H1 (cell line): ENCODE measurements around the gene RERE. TPM values are rescaled to one million over a fixed set of nuclear protein-coding genes. Genes with fewer than 3 reads are reported as not detected.
A peak's percentile ranks its signal among the peaks of the same experiment; 100 is the strongest.

ENCODE experiments used
- CTCF ChIA-PET: fragments of 300-600 bp; sonication (Branson Sonifier 250); formaldehyde crosslinking; loops from one replicate; lab custom pipeline; 2021; ENCODE audit not compliant: partially characterized antibody; lab: Charles Lee
- POLR2A ChIA-PET: fragments of 300-600 bp; sonication (Branson Sonifier 250); formaldehyde crosslinking; loops from one replicate; lab custom pipeline; 2021; ENCODE audit warnings: inconsistent platforms; ENCODE audit not compliant: partially characterized antibody; lab: Charles Lee
- DNase-seq, 2 experiments: peaks; one replicate each; pipeline versions ENCODE4 v3.0.0 to v3.0.0-alpha.2; 2010 to 2022; ENCODE audit warnings: low spot score in 2 of 2, low read depth in 1 of 2, mixed read lengths in 1 of 2
- FAIRE-seq: peaks from 2 replicates; lab custom pipeline; 2011; peaks lifted over from hg19 to GRCh38; lab: Jason Lieb, UNC
- H2AFZ ChIP-seq: 2 replicates; pipeline ENCODE4 v1.8.1; 2012; ENCODE audit warnings: low read length, inconsistent platforms
- H2AK5ac ChIP-seq: 2 replicates; pipeline ENCODE4 v1.6.1; 2013; ENCODE audit warnings: low read depth, low read length
- H2BK120ac ChIP-seq: replicated peaks from 2 replicates; pipeline ENCODE3; 2013; ENCODE audit warnings: low read depth, low read length, inconsistent platforms
- H2BK12ac ChIP-seq: 2 replicates; pipeline ENCODE4 v1.6.1; 2013; ENCODE audit warnings: low read depth, low read length
- H2BK15ac ChIP-seq: 2 replicates; pipeline ENCODE4 v1.6.1; 2013; ENCODE audit warnings: low read length
- H2BK20ac ChIP-seq: 2 replicates; pipeline ENCODE4 v1.6.1; 2013; ENCODE audit warnings: low read length
- H2BK5ac ChIP-seq: 2 replicates; pipeline ENCODE4 v1.6.1; 2013; ENCODE audit warnings: low read depth, low read length
- H3K14ac ChIP-seq: 2 replicates; pipeline ENCODE4 v1.6.1; 2013; ENCODE audit warnings: inconsistent platforms; ENCODE audit not compliant: insufficient read length
- H3K18ac ChIP-seq: 2 replicates; pipeline ENCODE4 v1.6.1; 2013; ENCODE audit warnings: low read length; ENCODE audit errors: extremely low read depth
- H3K23ac ChIP-seq: 2 replicates; pipeline ENCODE4 v1.6.1; 2013; ENCODE audit warnings: inconsistent platforms; ENCODE audit not compliant: insufficient read length
- H3K23me2 ChIP-seq: 2 replicates; pipeline ENCODE4 v1.6.1; 2013; ENCODE audit warnings: low read depth, low read length
- H3K27ac ChIP-seq: 2 replicates; pipeline ENCODE4 v1.6.1; 2011; ENCODE audit warnings: low read depth, low read length, inconsistent platforms
- H3K27me3 ChIP-seq, 4 experiments: replicated peaks in 1 of 4; 1 replicate in 1 of 4; 2 replicates in 3 of 4; pipeline versions ENCODE4 v1.6.1 to v1.8.1; 2011 to 2013; ENCODE audit warnings: low read length in 3 of 4, mild to moderate bottlenecking in 3 of 4, inconsistent platforms in 2 of 4, mixed read lengths in 2 of 4, moderate library complexity in 1 of 4; ENCODE audit not compliant: control insufficient read depth in 3 of 4, insufficient read depth in 3 of 4; ENCODE audit errors: extremely low read depth in 1 of 4
- H3K36me3 ChIP-seq, 4 experiments: 2 replicates each; pipeline versions ENCODE4 v1.6.1 to v1.8.1; 2011 to 2013; ENCODE audit warnings: mild to moderate bottlenecking in 4 of 4, low read length in 3 of 4, moderate library complexity in 2 of 4, control low read depth in 1 of 4, inconsistent platforms in 1 of 4; ENCODE audit not compliant: insufficient read depth in 4 of 4, control insufficient read depth in 2 of 4
- H3K4ac ChIP-seq: replicated peaks from 2 replicates; pipeline ENCODE3; 2013; ENCODE audit warnings: low read length, low read depth, mixed read lengths, inconsistent platforms; ENCODE audit not compliant: insufficient read length
- H3K4me1 ChIP-seq, 4 experiments: replicated peaks in 1 of 4; 1 replicate in 1 of 4; 2 replicates in 3 of 4; pipeline versions ENCODE4 v1.6.1 to v1.8.1; 2011 to 2013; ENCODE audit warnings: low read length in 3 of 4, inconsistent platforms in 2 of 4, mixed read lengths in 1 of 4; ENCODE audit not compliant: insufficient read depth in 4 of 4, control insufficient read depth in 3 of 4
- H3K4me2 ChIP-seq, 2 experiments: 2 replicates each; pipeline versions ENCODE4 v1.6.1 to v1.8.1; 2011 to 2013; ENCODE audit warnings: low read depth in 2 of 2, low read length in 2 of 2, control low read depth in 1 of 2, inconsistent platforms in 1 of 2, mild to moderate bottlenecking in 1 of 2; ENCODE audit not compliant: insufficient read depth in 1 of 2
- H3K4me3 ChIP-seq, 4 experiments: fragments of 200-600, 300-600 bp in 1 of 4; sonication (generic), shearing (Covaris generic), sonication (Bioruptor Twin) in 1 of 4; 2 replicates each; pipeline versions ENCODE4 v1.5.1 to v1.8.1; 2011 to 2016; ENCODE audit warnings: low read length in 4 of 4, low read depth in 3 of 4, control low read depth in 2 of 4, inconsistent platforms in 2 of 4, mild to moderate bottlenecking in 2 of 4, mixed read lengths in 1 of 4, moderate library complexity in 1 of 4; ENCODE audit not compliant: insufficient read depth in 2 of 4; ENCODE audit errors: extremely low read depth in 1 of 4
- H3K56ac ChIP-seq: replicated peaks from 2 replicates; pipeline ENCODE3; 2013; ENCODE audit warnings: low read depth, mild to moderate bottlenecking, mixed read lengths, low read length, inconsistent platforms; ENCODE audit not compliant: insufficient read length
- H3K79me1 ChIP-seq: 2 replicates; pipeline ENCODE4 v1.6.1; 2013; ENCODE audit warnings: low read depth, low read length, control low read depth
- H3K79me2 ChIP-seq, 2 experiments: 2 replicates each; pipeline versions ENCODE4 v1.6.1 to v1.8.1; 2012 to 2013; ENCODE audit warnings: low read length in 2 of 2, mild to moderate bottlenecking in 2 of 2, inconsistent platforms in 1 of 2; ENCODE audit not compliant: insufficient read depth in 2 of 2, control insufficient read depth in 1 of 2
- H3K9ac ChIP-seq, 4 experiments: replicated peaks in 1 of 4; 1 replicate in 1 of 4; 2 replicates in 3 of 4; pipeline versions ENCODE4 v1.6.1 to v1.8.1; 2011 to 2013; ENCODE audit warnings: low read depth in 3 of 4, low read length in 3 of 4, control low read depth in 2 of 4, mild to moderate bottlenecking in 2 of 4, moderate library complexity in 2 of 4, inconsistent platforms in 1 of 4; ENCODE audit errors: extremely low read depth in 1 of 4
- H3K9me3 ChIP-seq, 2 experiments: 2 replicates each; pipeline versions ENCODE4 v1.6.1 to v1.8.1; 2012 to 2013; ENCODE audit warnings: mild to moderate bottlenecking in 2 of 2, moderate library complexity in 2 of 2, control low read depth in 1 of 2, inconsistent platforms in 1 of 2, low read depth in 1 of 2, low read length in 1 of 2, mixed read lengths in 1 of 2; ENCODE audit not compliant: insufficient read depth in 2 of 2
- H4K20me1 ChIP-seq, 2 experiments: replicated peaks in 1 of 2; 2 replicates each; pipeline versions ENCODE3 to v1.8.1; 2011 to 2013; ENCODE audit warnings: inconsistent platforms in 2 of 2, low read length in 2 of 2, mild to moderate bottlenecking in 1 of 2; ENCODE audit not compliant: insufficient read depth in 2 of 2, control insufficient read depth in 1 of 2
- H4K5ac ChIP-seq: 2 replicates; pipeline ENCODE4 v1.6.1; 2013; ENCODE audit warnings: low read length, low read depth, mixed read lengths, inconsistent platforms; ENCODE audit not compliant: insufficient read length
- H4K8ac ChIP-seq: 2 replicates; pipeline ENCODE4 v1.8.0; 2013; ENCODE audit warnings: mild to moderate bottlenecking, moderate library complexity, low read length, inconsistent platforms; ENCODE audit not compliant: insufficient read depth; ENCODE audit errors: extremely low read depth
- H4K91ac ChIP-seq: replicated peaks from 2 replicates; pipeline ENCODE3; 2013; ENCODE audit warnings: low read length, mixed read lengths, inconsistent platforms; ENCODE audit not compliant: insufficient read length
- CEBPB ChIP-seq: IDR thresholded peaks from 2 replicates; pipeline ENCODE4 v1.6.1; 2012; ENCODE audit warnings: low read depth, low read length
- MAFK ChIP-seq: IDR thresholded peaks from 2 replicates; pipeline ENCODE4 v1.6.1; 2012; ENCODE audit warnings: low read depth, mild to moderate bottlenecking, improper control_type of control experiment, low read length
- RAD21 ChIP-seq, 2 experiments: IDR thresholded peaks in 1 of 2; conservative IDR thresholded peaks in 1 of 2; 2 replicates each; pipeline ENCODE4 v1.6.1; 2011; ENCODE audit warnings: low read depth in 2 of 2, low read length in 2 of 2, improper control_type of control experiment in 1 of 2, inconsistent platforms in 1 of 2, mild to moderate bottlenecking in 1 of 2, moderate library complexity in 1 of 2
- SIX5 ChIP-seq: IDR thresholded peaks from 2 replicates; pipeline ENCODE4 v1.6.1; 2011; ENCODE audit warnings: mild to moderate bottlenecking, low read depth, low read length
- YY1 ChIP-seq: IDR thresholded peaks from 2 replicates; pipeline ENCODE4 v1.6.1; 2011; ENCODE audit warnings: low read depth, mild to moderate bottlenecking, low read length
- WGBS, 2 experiments: shearing (Covaris generic) in 1 of 2; methylation state at CpG; one replicate each; pipeline versions ENCODE4 v1.1.6 to v1.1.7; 2013 to 2015; ENCODE audit warnings: low lambda C conversion rate in 2 of 2, mixed read lengths in 2 of 2, inconsistent platforms in 1 of 2, low coverage in 1 of 2, missing lambda C conversion rate in 1 of 2; ENCODE audit not compliant: insufficient replicate concordance in 2 of 2, insufficient coverage in 1 of 2, insufficient read length in 1 of 2; ENCODE audit errors: extremely low coverage in 1 of 2, missing lambda C conversion rate in 1 of 2; 5-methylcytosine and 5-hydroxymethylcytosine counted together
- polyA plus RNA-seq, 7 experiments: library from polyadenylated mRNA; depleted of rRNA in 3 of 7; stranded (reverse) in 5 of 7; unstranded in 2 of 7; fragments of >200 nt in 5 of 7; fragments of 200-250 nt in 2 of 7; gene quantifications; 1 replicate in 5 of 7; 2 replicates in 1 of 7; 4 replicates in 1 of 7; pipeline versions ENCODE4 v1.2.1 to v1.2.3, GENCODE V29; 2011 to 2013; ENCODE audit warnings: missing spikeins in 2 of 7, mixed read lengths in 2 of 7
- total RNA-seq: library from RNA; stranded (reverse); fragmentation: NEBNext Ultra II Directional; extraction: Animal tissue kit (Norgen Biotek cat#: 25700); gene quantifications from 2 replicates; pipeline ENCODE4 v1.2.1, GENCODE V29; 2021

RERE gene
- total and polyA plus RNA-seq, 2 of the 8 experiments (the other 6 are each of a cell fraction or from before 2014, with no cell fraction given): 15.3 to 142 TPM

- H2AK5ac ChIP-seq: no peak overlapping the region
- no peak for DNase-seq
- no peak overlapping the region for H3K14ac ChIP-seq
- peaks cover 0 to 4% (median 2%) of the 10 kb centered on the region in 4 experiments; a peak in 3 of 7 replicates for H3K4me1 ChIP-seq
- H3K4ac ChIP-seq: no peak overlapping the region
- no peaks in the 10 kb centered on the region for H3K23me2 ChIP-seq
- H4K5ac ChIP-seq: no peak overlapping the region
- no peak overlapping the region for H2BK20ac ChIP-seq
- no peak overlapping the region for H2AFZ ChIP-seq
- no peak overlapping the region for H2BK12ac ChIP-seq
- no peak overlapping the region for H3K27ac ChIP-seq
- WGBS, 2 experiments: 90% methylated on average over 2 of the region's 2 CpGs; no CpG with 5 or more reads in 1 of the 2 experiments
- no peak overlapping the region for H3K9ac ChIP-seq
- H3K4me2 ChIP-seq: no peak overlapping the region
- no peak overlapping the region for H2BK15ac ChIP-seq
- FAIRE-seq: no peak
- no peaks in the 10 kb centered on the region for H3K79me1 ChIP-seq
- peaks cover 0 to 60% of the 10 kb centered on the region in 2 experiments; a peak in 2 of 4 replicates for H3K79me2 ChIP-seq
- no peaks in the 10 kb centered on the region for H3K27me3 ChIP-seq
- H4K91ac ChIP-seq: no peak overlapping the region
- H4K20me1 ChIP-seq: no peaks in the 10 kb centered on the region
- no peak overlapping the region for H3K23ac ChIP-seq
- H3K18ac ChIP-seq: no peak overlapping the region
- H3K56ac ChIP-seq: no peak overlapping the region
- H2BK120ac ChIP-seq: no peak overlapping the region
- peaks cover 0 to 4% (median 0%) of the 10 kb centered on the region in 4 experiments; a peak in 2 of 8 replicates for H3K36me3 ChIP-seq
- ChIA-PET POLR2A (interaction anchor here (0.9 kb wide), 1 partner anchor 11 kb away, joined by 4 read pairs; no protein-coding TSS in a partner anchor), CTCF (interaction anchor here (0.5 to 1.5 kb wide), 4 partner anchors 13 to 172 kb away, joined by 3 to 4 read pairs (median 4); no protein-coding TSS in a partner anchor)
- H3K9me3 ChIP-seq: peaks cover 10 to 11% of the 10 kb centered on the region in 2 experiments
- H2BK5ac ChIP-seq: no peak overlapping the region
- H4K8ac ChIP-seq: no peak overlapping the region
- H3K4me3 ChIP-seq: no peak overlapping the region
- 0 out of 2 replicates have a peak, but pooled peaks have one; percentile 22 for TF ChIP-seq YY1
- TF ChIP-seq CEBPB: peak; percentile 29; the same call in 1 of the 2 replicates
- no peak for TF ChIP-seq SIX5
- no peak for TF ChIP-seq RAD21 (IDR thresholded peaks at IDR 0.05 in 1 of 2, conservative IDR thresholded peaks at IDR 0.05 in 1 of 2; ENCODE audit: low read depth in 2 of 2, low read length in 2 of 2)
- no peak for TF ChIP-seq MAFK
- TF ChIP-seq, all 59 proteins: peak for 2
Measured at GRCh38 chr1:8733484-8733883, 84.0 kb downstream of the RERE start.
